HG03432 (cell line): ENCODE data around the gene WLS.
A peak's percentile ranks its signal among the peaks of the same experiment; 100 is the strongest.
"Not testable (repeated sequence)": the region's sequence is repeated elsewhere in the genome, so short reads cannot be mapped to it uniquely, and the experiment has no call there.

Experiments
- ATAC-seq: cut with Tn5 transposase; IDR thresholded peaks from one replicate; pipeline ENCODE4 v1.9.1; 2021; ENCODE audit warnings: mild to moderate bottlenecking, moderate library complexity; ENCODE audit not compliant: unreplicated experiment

Gene WLS

DNA sequence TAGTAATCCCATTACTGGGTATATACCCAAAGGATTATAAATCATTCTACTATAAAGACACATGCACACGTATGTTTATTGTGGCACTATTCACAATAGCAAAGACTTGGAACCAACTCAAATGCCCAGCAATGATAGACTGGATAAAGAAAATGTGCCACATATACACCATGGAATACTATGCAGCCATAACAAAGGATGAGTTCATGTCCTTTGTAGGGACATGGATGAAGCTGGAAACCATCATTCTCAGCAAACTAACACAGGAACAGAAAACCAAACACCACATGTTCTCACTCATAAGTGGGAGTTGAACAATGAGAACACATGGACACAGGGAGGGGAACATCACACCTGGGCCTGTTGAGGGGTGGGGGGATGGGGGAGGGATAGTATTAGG is 60.5 kb downstream of the WLS start:
- not testable (repeated sequence) for ATAC-seq

- ATAC-seq = no peak
Observed at GRCh38 chr1:68168545-68169171, 63.7 kb downstream of the WLS start.

DNA sequence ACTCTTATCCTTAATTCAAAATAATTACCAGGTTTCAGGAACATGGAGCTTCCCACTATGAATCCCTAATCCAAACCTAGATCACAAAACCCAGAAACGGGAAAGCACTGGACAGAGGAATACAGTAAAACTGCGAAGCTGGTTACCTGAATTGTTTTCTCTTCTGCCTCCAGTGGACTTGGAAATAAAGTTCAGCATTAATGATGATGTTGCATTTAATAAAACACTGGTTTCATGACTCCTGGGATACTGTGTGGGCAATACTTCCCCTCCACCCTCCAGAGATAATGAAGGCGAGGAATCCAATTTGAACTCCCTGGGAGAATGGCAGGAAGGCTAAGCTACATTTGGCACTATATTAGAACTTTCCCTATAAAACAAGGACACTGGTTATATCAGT is 65.1 kb downstream of the WLS start:
- no peak for ATAC-seq

GRCh38 chr1:68166348-68166747 is 66.0 kb downstream of the WLS start:
- no peak for ATAC-seq

DNA sequence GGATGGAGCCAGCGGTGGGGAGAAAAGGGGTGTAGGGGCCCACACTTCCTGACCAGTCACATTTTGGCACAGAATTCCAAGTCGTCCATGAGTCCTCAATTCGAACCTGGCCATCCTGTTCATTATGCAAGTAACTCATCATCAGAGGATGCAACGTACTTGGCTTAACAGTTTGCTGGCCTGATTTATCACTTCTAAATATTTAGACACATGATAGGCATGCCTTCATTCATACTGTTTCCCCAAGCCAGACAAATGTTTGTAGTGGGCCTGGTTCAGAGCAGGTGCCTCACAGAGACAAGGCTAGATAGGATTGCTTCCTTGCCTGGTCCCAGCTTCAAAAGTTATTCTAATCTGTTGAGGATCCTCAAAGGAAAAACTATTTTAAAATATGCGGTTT is 66.7 kb downstream of the WLS start:
- ATAC-seq = no peak

- no peak for ATAC-seq
Observed at GRCh38 chr1:68164918-68165317, 67.4 kb downstream of the WLS start.

DNA sequence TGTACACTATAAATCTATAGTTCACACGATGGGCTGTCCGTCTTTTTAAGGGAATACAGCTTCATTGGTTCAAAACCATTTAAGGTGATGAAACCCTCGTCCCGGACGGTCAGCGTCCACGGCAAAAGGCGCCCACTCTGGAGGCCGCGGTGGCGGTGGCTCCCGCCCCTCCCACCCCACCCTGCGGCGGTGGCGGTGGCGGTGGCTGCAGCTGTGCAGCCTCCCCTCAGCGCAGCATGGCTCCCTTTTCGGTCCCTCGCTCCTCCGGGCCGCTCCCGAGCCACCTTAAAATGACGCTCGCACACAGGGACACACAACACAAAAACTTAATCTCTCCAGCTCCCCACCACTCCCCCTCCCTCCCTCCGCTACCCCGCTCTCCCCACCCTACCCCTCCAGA is 69.1 kb downstream of the WLS start:
- ATAC-seq = no peak

DNA sequence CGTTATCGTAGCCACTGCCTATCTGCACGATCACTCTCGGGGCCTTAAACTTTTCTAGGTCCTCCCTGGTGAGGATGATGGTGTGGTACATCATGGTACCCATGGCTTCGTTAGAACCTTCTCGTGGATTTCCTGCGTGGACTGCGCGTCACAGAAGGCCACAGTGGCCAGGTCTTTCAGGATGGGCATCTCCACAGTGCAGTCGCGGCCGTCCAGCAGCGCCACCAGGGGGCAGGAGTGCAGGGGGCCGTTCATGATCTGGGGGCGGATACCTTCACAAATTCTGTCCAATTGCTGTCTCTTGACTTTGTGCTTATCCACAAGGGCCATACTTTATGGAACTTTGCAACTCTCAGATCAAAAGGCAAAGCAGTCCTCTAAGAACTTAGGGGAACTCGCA is 69.6 kb downstream of the WLS start:
- no peak for ATAC-seq

- ATAC-seq = not testable (repeated sequence)
Observed at GRCh38 chr1:68161672-68162071, 70.7 kb downstream of the WLS start.

- peak; percentile 94 for ATAC-seq
Observed at GRCh38 chr1:68160935-68161334, 71.4 kb downstream of the WLS start.

DNA sequence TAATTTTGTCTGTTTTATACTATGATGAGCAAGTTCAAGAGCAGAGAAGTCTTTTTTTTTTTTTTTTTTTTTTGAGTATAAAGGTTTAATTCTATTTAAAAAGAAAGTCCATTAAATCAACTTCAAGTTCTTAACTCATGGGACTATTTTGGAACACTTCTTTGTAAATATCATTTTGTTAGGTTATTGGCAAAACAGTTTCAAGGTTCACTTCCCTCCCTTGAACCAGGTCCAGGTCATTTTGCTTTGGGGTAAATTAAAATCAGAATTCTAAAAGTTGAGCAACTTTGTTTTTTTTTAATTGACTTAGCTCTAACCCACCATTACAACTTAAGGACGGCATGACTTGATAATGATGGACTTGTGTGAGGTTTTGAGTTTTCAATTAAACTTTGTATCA is 72.3 kb downstream of the WLS start:
- no peak for ATAC-seq

- ATAC-seq = no peak
Observed at GRCh38 chr1:68158837-68159236, 73.5 kb downstream of the WLS start.

DNA sequence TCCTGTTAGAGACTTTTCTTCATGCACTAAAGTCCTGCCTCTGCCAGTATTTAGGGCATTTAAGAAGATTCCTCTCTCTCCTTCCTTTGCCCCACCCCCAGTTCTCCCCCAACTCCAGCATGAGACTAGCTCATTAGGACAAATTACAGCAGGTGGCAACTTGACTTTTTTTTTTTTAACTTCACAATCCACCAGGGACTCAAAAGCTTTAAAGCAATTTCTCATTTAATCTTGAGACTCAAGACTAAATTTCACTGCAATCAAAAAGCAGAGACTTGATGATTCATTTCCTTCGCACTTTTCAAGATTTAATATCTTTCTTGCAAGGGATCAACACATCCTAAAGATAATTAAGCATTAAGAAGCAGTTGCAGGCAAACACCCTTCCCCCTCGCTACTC is 74.9 kb downstream of the WLS start:
- no peak for ATAC-seq

- no peak for ATAC-seq
Observed at GRCh38 chr1:68151690-68152089, 80.6 kb downstream of the WLS start.

GRCh38 chr1:68149907-68150306 is 82.4 kb downstream of the WLS start:
- no peak for ATAC-seq

DNA sequence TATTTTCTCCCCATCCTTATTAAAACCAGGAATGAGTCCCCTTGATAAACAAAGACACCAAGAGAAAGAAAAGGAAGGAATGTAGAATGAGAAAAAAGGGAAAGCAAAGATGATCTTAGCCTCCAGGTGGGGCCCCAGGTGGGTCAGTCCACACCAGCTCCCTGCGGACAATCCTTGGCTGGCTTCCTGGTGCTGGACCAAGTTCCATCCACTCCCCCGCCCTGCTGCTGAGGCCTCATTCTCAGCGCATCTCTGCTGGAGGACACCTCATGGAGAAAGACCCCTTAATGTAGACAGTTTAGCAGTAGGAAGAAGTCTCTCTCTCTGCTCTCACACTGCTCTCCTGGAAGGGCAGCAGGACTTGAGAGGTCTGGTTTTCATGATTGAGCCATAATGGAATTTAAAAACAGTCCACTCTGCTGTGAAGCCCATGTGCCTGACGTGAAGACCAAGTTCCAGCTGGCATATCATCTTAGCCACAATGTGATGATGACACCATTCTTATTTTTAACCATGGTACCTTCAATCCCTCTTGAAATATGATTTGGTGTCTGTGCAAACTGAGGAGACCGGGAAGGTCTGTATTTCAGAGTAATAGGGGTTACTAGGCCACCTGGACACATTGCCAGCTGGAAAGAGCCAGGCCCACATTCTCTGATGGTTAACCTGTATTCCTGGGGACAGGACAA is 83.1 kb downstream of the WLS start:
- ATAC-seq = no peak

DNA sequence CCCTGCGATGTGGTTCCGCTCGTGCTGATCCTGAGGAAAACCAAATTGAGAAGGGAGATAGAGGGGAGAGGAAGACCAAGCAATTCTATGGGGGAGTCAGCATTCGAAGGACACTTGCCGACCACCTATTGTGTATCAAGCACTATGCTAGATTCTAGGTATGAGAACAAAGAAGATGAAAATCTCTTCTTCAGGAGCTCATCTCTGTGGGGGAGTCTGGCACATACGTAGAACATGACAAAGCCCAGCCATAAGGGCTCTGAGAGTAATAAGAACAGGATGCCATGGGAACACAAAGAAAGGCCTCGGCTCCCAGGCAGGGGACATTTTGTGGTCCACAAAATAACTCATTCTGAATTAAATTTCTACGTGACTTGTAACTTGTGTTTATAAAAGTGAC is 83.7 kb downstream of the WLS start:
- ATAC-seq = no peak

GRCh38 chr1:68147534-68148171 is 84.7 kb downstream of the WLS start:
- ATAC-seq = no peak

GRCh38 chr1:68145418-68146126 is 86.8 kb downstream of the WLS start:
- ATAC-seq = no peak

GRCh38 chr1:68144856-68145255 is 87.5 kb downstream of the WLS start:
- ATAC-seq = no peak

DNA sequence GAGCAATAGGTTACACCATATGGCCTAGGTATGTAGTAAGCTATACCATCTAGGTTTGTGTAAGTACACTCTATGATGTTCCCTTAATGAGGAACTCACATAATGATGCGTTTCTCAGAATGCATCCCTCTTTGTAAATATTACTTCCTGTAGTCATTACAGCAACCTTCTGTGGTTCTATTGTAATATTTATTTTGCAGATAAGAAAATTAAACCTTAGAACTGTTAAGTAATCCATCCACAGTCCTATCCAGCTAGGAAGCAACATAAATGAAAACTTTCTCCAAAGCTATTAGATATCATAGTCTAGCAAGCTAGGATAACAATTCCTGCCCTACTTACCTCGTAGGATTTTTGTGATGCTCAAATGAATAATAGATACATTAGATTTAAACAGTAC is 88.7 kb downstream of the WLS start:
- no peak for ATAC-seq

DNA sequence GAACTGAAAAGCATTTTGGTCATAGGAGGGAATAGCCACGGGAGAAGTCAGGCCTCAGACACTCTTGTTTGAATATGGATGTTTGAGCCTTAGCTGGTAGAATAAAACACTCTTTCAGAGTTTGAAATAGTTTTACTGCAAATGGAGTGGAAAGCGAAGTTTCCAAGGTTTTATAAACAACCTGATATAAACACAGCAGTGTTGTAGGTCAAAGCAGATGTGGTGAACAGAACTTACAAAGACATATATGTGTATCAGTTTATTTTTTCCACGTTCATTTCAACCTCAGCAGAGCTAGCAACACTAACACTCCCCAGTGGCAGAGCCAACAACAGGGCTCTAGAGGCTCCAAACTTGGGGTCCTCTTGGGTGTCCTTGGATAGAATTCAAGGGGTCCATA is 89.9 kb downstream of the WLS start:
- no peak for ATAC-seq
